ENCODE data around the gene FCAMR. TPM values are rescaled to one million over a fixed set of nuclear protein-coding genes. Genes with fewer than 3 reads are reported as not detected.

Gene FCAMR
- total RNA-seq, 2 donors from 2014 or later, result not detected

DNA sequence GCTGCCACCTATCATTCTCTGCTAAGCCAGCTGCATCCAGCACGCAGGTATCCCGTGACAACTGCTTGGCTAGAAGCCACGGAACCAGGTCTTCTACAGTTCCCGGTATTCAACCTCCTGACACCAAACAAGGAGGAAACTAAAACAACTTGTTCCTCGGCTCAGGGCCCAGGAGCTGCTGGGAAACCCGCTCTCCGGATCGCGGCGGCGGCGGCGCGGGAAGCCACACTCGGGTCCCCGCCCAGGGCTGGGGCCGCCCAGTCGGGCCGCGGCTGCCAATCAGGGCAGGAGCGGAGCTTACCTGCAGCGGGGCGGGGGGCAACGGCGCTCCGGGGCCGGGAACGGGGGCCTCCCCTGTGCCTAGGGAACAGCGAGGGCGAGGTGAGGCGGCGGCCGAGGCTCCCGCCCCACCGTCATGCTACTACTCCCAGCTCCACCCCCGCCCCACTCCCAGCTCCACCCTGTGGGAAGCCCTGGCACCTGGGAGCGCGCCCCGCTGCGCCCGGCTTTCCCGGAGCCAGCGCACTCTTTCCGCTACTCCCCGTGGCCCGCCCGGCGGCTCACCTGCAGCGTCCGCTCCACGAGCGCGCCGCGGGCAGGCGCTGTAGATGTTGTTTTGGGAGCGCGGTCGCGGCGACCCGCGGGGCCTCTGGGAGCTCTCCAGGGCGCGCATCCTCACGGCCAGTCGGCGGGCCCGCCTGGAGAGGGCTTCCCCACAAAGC, 60.9 kb downstream of the FCAMR start:
- TF ChIP-seq, protein P1, sequence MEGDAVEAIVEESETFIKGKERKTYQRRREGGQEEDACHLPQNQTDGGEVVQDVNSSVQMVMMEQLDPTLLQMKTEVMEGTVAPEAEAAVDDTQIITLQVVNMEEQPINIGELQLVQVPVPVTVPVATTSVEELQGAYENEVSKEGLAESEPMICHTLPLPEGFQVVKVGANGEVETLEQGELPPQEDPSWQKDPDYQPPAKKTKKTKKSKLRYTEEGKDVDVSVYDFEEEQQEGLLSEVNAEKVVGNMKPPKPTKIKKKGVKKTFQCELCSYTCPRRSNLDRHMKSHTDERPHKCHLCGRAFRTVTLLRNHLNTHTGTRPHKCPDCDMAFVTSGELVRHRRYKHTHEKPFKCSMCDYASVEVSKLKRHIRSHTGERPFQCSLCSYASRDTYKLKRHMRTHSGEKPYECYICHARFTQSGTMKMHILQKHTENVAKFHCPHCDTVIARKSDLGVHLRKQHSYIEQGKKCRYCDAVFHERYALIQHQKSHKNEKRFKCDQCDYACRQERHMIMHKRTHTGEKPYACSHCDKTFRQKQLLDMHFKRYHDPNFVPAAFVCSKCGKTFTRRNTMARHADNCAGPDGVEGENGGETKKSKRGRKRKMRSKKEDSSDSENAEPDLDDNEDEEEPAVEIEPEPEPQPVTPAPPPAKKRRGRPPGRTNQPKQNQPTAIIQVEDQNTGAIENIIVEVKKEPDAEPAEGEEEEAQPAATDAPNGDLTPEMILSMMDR (IDR thresholded peaks at IDR 0.05), result no peak
- no peak for DNase-seq (ENCODE audit: low spot score)
- Histone ChIP-seq H3K4me3 (peak overlapping the region; percentile 40 to 57), H3K9me3 (no peaks in the 10 kb centered on the region), H3K27me3 (no peaks in the 10 kb centered on the region), H3K4me1 (peaks cover 0 to 14% of the 10 kb centered on the region in 2 donors), H3K36me3 (no peaks in the 10 kb centered on the region), H3K27ac (peak overlapping the region; percentile 43 to 75)

DNA sequence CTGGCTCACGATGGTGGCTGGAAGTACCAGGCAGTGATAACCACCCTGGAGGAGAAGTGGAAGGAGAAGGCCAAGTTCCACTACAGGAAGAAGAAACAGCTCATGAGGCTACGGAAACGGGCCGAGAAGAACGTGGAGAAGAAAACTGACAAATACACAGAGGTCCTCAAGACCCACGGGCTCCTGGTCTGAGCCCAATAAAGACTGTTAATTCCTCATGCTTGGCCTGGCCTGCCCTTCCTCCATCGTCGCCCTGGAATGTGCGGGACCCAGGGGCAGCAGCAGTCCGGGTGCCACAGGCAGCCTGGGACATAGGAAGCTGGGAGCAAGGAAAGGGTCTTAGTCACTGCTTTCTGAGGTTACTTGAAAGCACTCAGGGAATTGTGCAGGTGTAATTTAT, 62.2 kb downstream of the FCAMR start:
- no peak for DNase-seq (ENCODE audit: low spot score)
- no peak overlapping the region for H3K4me3 ChIP-seq
- H3K9me3 ChIP-seq, result no peaks in the 10 kb centered on the region
- H3K27ac ChIP-seq, result no peak overlapping the region
- TF ChIP-seq, protein P1 (IDR thresholded peaks at IDR 0.05), result no peak
- H3K27me3 ChIP-seq, result no peaks in the 10 kb centered on the region
- no peaks in the 10 kb centered on the region for H3K36me3 ChIP-seq
- H3K4me1 ChIP-seq, result peaks cover 0 to 14% of the 10 kb centered on the region in 2 donors

Other genes with a start within 250 kb of the FCAMR start
- gene IL19, start 199.7 kb downstream of the FCAMR start, total RNA-seq, result not detected
- gene IL10, start 198.0 kb downstream of the FCAMR start, total RNA-seq, result 1 to 10 TPM in 1 of 2 donors, under 1 TPM in 1; 0.93 to 3.1 TPM
- gene IL20, start 104.8 kb downstream of the FCAMR start, total RNA-seq, result under 1 TPM in 1 of 2 donors, not detected in 1; 0.20 TPM
- 1 to 10 TPM in 1 of 2 donors, not detected in 1; 1.1 TPM for gene IL24, start 73.0 kb downstream of the FCAMR start, total RNA-seq
- gene FCMR, start 48.5 kb downstream of the FCAMR start, total RNA-seq, result 1 to 10 TPM; 1.3 to 5.0 TPM
- gene PIGR, start 24.0 kb downstream of the FCAMR start, total RNA-seq, result not detected
- gene C1orf116, start 62.3 kb upstream of the FCAMR start, total RNA-seq, result under 1 TPM; 0.07 to 0.35 TPM
- 1 to 10 TPM; 3.5 to 4.7 TPM for gene YOD1, start 80.7 kb upstream of the FCAMR start, total RNA-seq
- gene PFKFB2, start 82.8 kb upstream of the FCAMR start, total RNA-seq, result 10 to 100 TPM; 11.8 to 27.5 TPM
- not detected for gene C4BPB, start 118.4 kb upstream of the FCAMR start, total RNA-seq
- gene C4BPA, start 133.8 kb upstream of the FCAMR start, total RNA-seq, result 1 to 10 TPM in 1 of 2 donors, not detected in 1; 3.6 TPM